ACC112 (cell line): ENCODE measurements around the gene SPTB.

Source experiments
- H2AFZ ChIP-seq: fragments of 200-600 bp; sonication (generic); one replicate; pipeline ENCODE4 v1.6.0; 2017; ENCODE audit warnings: antibody characterized with exemption, low read length; ENCODE audit not compliant: unreplicated experiment
- H3K27ac ChIP-seq: fragments of 200-600 bp; sonication (generic); 2 replicates; pipeline ENCODE4 v1.5.1; 2014; ENCODE audit warnings: low read depth, mild to moderate bottlenecking, antibody characterized with exemption, low read length, moderate library complexity
- H3K27me3 ChIP-seq: fragments of 200-600 bp; sonication (generic); 2 replicates; pipeline ENCODE4 v1.6.1; 2014; ENCODE audit warnings: mild to moderate bottlenecking, antibody characterized with exemption, low read length, moderate library complexity, mixed read lengths; ENCODE audit not compliant: insufficient read depth
- H3K36me3 ChIP-seq: fragments of 200-600 bp; sonication (generic); 2 replicates; pipeline ENCODE4 v1.6.1; 2016; ENCODE audit warnings: mild to moderate bottlenecking, antibody characterized with exemption, low read length, moderate library complexity, mixed read lengths; ENCODE audit not compliant: insufficient read depth
- H3K4me1 ChIP-seq: fragments of 200-600 bp; sonication (generic); one replicate; pipeline ENCODE4 v1.6.1; 2016; ENCODE audit warnings: low read length, mixed read lengths; ENCODE audit not compliant: insufficient read depth, unreplicated experiment, control insufficient read depth
- H3K4me3 ChIP-seq: fragments of 200-600 bp; sonication (generic); 2 replicates; pipeline ENCODE4 v1.5.1; 2014; ENCODE audit warnings: mild to moderate bottlenecking, low read depth, low read length
- H3K79me2 ChIP-seq: fragments of 200-600 bp; sonication (generic); one replicate; pipeline ENCODE4 v1.6.0; 2016; ENCODE audit warnings: low read length; ENCODE audit not compliant: control insufficient read depth, unreplicated experiment, insufficient read depth

Gene SPTB

GRCh38 chr14:64728856-64729255 lies 150.9 kb downstream of the SPTB start:
- Histone ChIP-seq H3K27ac (no peak overlapping the region), H3K4me1 (peaks cover 6% of the 10 kb centered on the region)

GRCh38 chr14:64728106-64728505 lies 151.6 kb downstream of the SPTB start:
- Histone ChIP-seq H3K36me3 (no peaks in the 10 kb centered on the region), H3K79me2 (no peaks in the 10 kb centered on the region)

More at GRCh38 chr14:64728856-64729255, 150.9 kb downstream of the SPTB start:
- H2AFZ ChIP-seq, result no peak overlapping the region
- H3K79me2 ChIP-seq, result no peaks in the 10 kb centered on the region
- no peaks in the 10 kb centered on the region for H3K36me3 ChIP-seq
- no peaks in the 10 kb centered on the region for H3K27me3 ChIP-seq
- no peak overlapping the region for H3K4me3 ChIP-seq

GRCh38 chr14:64727551-64728071 lies 152.1 kb downstream of the SPTB start:
- Histone ChIP-seq H3K79me2 (no peaks in the 10 kb centered on the region), H3K4me3 (no peak overlapping the region), H3K36me3 (no peaks in the 10 kb centered on the region), H2AFZ (no peak overlapping the region), H3K4me1 (peaks cover 6% of the 10 kb centered on the region), H3K27me3 (no peaks in the 10 kb centered on the region), H3K27ac (no peak overlapping the region)

More at GRCh38 chr14:64728106-64728505, 151.6 kb downstream of the SPTB start:
- Histone ChIP-seq H3K4me3 (no peak overlapping the region), H3K27me3 (no peaks in the 10 kb centered on the region), H3K27ac (no peak overlapping the region), H2AFZ (no peak overlapping the region), H3K4me1 (peaks cover 6% of the 10 kb centered on the region)

- Histone ChIP-seq H3K4me1 (peaks cover 6% of the 10 kb centered on the region), H3K27ac (no peak overlapping the region), H2AFZ (no peak overlapping the region), H3K36me3 (no peaks in the 10 kb centered on the region), H3K79me2 (no peaks in the 10 kb centered on the region), H3K4me3 (no peak overlapping the region), H3K27me3 (no peaks in the 10 kb centered on the region)
These were observed 153.2 kb downstream of the SPTB start for GRCh38 chr14:64726585-64726890.

GRCh38 chr14:64725879-64726584 lies 153.7 kb downstream of the SPTB start:
- H3K27me3 ChIP-seq, result no peaks in the 10 kb centered on the region
- H2AFZ ChIP-seq, result no peak overlapping the region
- H3K79me2 ChIP-seq, result no peaks in the 10 kb centered on the region
- H3K27ac ChIP-seq, result no peak overlapping the region
- no peaks in the 10 kb centered on the region for H3K36me3 ChIP-seq
- H3K4me3 ChIP-seq, result no peak overlapping the region
- peaks cover 6% of the 10 kb centered on the region for H3K4me1 ChIP-seq

- Histone ChIP-seq H3K36me3 (no peaks in the 10 kb centered on the region), H3K27me3 (no peaks in the 10 kb centered on the region), H2AFZ (no peak overlapping the region), H3K4me1 (peaks cover 9% of the 10 kb centered on the region), H3K4me3 (no peak overlapping the region), H3K27ac (no peak overlapping the region), H3K79me2 (no peaks in the 10 kb centered on the region)
These were observed 154.4 kb downstream of the SPTB start for GRCh38 chr14:64725261-64725815.

- H2AFZ ChIP-seq, result no peak overlapping the region
- peaks cover 10% of the 10 kb centered on the region for H3K4me1 ChIP-seq
- H3K36me3 ChIP-seq, result no peaks in the 10 kb centered on the region
- H3K27ac ChIP-seq, result no peak overlapping the region
- H3K4me3 ChIP-seq, result no peak overlapping the region
- H3K27me3 ChIP-seq, result no peaks in the 10 kb centered on the region
- no peaks in the 10 kb centered on the region for H3K79me2 ChIP-seq
These were observed 155.2 kb downstream of the SPTB start for GRCh38 chr14:64724578-64724930.

GRCh38 chr14:64723691-64724577 lies 155.8 kb downstream of the SPTB start:
- H3K27me3 ChIP-seq, result no peaks in the 10 kb centered on the region
- H3K36me3 ChIP-seq, result no peaks in the 10 kb centered on the region
- H3K4me3 ChIP-seq, result no peak overlapping the region
- H3K4me1 ChIP-seq, result peaks cover 10% of the 10 kb centered on the region
- no peak overlapping the region for H3K27ac ChIP-seq
- H2AFZ ChIP-seq, result no peak overlapping the region
- no peaks in the 10 kb centered on the region for H3K79me2 ChIP-seq

- no peak overlapping the region for H3K27ac ChIP-seq
- no peak overlapping the region for H3K4me3 ChIP-seq
- no peaks in the 10 kb centered on the region for H3K27me3 ChIP-seq
- no peaks in the 10 kb centered on the region for H3K36me3 ChIP-seq
- peaks cover 10% of the 10 kb centered on the region for H3K4me1 ChIP-seq
- no peaks in the 10 kb centered on the region for H3K79me2 ChIP-seq
- no peak overlapping the region for H2AFZ ChIP-seq
These were observed 156.8 kb downstream of the SPTB start for GRCh38 chr14:64722842-64723447.

- H3K27ac ChIP-seq, result no peak overlapping the region
- no peaks in the 10 kb centered on the region for H3K27me3 ChIP-seq
- no peak overlapping the region for H3K4me3 ChIP-seq
- H3K4me1 ChIP-seq, result peaks cover 10% of the 10 kb centered on the region
- no peaks in the 10 kb centered on the region for H3K79me2 ChIP-seq
- no peaks in the 10 kb centered on the region for H3K36me3 ChIP-seq
- no peak overlapping the region for H2AFZ ChIP-seq
These were observed 157.8 kb downstream of the SPTB start for GRCh38 chr14:64721899-64722298.
